ENCODE measurements around the gene SLC38A8. TPM values are rescaled to one million over a fixed set of nuclear protein-coding genes. Genes with fewer than 3 reads are reported as not detected.

SLC38A8 gene
- total and polyA plus RNA-seq, 11 donors: 0.29 to 25.3 (median 0.87) TPM; not detected in 3

GRCh38 chr16:83980794-83981193 is 61.8 kb downstream of the SLC38A8 start:
- H3K9me3 ChIP-seq: peaks cover 0 to 20% (median 0%) of the 10 kb centered on the region in 12 donors
- H3K4me1 ChIP-seq: peaks cover 0 to 8% (median 0%) of the 10 kb centered on the region in 12 donors
- no peak overlapping the region for H3K4me3 ChIP-seq
- DNase-seq (peak in 1 of 5 donors; percentile 10), ATAC-seq (no peak)
- intact Hi-C loops (cut with DNase I): no loop called here
- TF ChIP-seq POLR2A (IDR thresholded peaks at IDR 0.05): no peak
- TF ChIP-seq, protein P1, sequence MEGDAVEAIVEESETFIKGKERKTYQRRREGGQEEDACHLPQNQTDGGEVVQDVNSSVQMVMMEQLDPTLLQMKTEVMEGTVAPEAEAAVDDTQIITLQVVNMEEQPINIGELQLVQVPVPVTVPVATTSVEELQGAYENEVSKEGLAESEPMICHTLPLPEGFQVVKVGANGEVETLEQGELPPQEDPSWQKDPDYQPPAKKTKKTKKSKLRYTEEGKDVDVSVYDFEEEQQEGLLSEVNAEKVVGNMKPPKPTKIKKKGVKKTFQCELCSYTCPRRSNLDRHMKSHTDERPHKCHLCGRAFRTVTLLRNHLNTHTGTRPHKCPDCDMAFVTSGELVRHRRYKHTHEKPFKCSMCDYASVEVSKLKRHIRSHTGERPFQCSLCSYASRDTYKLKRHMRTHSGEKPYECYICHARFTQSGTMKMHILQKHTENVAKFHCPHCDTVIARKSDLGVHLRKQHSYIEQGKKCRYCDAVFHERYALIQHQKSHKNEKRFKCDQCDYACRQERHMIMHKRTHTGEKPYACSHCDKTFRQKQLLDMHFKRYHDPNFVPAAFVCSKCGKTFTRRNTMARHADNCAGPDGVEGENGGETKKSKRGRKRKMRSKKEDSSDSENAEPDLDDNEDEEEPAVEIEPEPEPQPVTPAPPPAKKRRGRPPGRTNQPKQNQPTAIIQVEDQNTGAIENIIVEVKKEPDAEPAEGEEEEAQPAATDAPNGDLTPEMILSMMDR (IDR thresholded peaks at IDR 0.05): no peak
- H3K27me3 ChIP-seq: peaks cover 0 to 2% (median 0%) of the 10 kb centered on the region in 9 donors
- H3K36me3 ChIP-seq: no peaks in the 10 kb centered on the region
- WGBS, 4 donors: 88 to 98% (median 95%) methylated on average over 2 of the region's 2 CpGs
- no peak overlapping the region for H3K27ac ChIP-seq

DNA sequence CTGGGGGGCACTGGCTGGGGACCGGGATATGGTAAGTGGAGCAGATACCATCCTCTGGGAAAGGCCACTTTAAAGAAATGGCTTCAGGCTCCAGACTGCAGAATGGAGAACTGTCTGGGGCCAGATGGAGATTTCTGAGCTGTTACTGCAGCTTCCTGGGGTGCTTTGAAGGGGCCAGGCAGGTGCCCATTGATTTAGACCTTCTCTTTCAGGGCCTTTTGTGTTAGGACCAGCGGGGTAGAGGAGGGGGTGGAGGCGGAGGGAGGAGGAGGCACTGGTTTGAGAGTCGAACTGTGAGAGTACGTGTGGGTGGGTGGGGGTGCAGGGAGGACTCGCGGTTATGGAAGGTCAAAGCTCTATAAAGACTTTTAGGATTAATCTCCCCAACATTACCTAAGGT is 63.2 kb downstream of the SLC38A8 start:
- Histone ChIP-seq H3K4me3 (no peak overlapping the region), H3K36me3 (no peaks in the 10 kb centered on the region), H3K4me1 (peaks cover 0 to 8% (median 0%) of the 10 kb centered on the region in 12 donors), H3K27ac (no peak overlapping the region), H3K27me3 (peaks cover 0 to 2% (median 0%) of the 10 kb centered on the region in 9 donors), H3K9me3 (peaks cover 0 to 20% (median 0%) of the 10 kb centered on the region in 12 donors)
- no peak for ATAC-seq
- peak in 1 of 5 donors; percentile 20 for DNase-seq
- intact Hi-C loops (cut with DNase I): loop anchor here in 1 of 10 donors (10.0 kb wide), 1 partner anchor 335 kb away; no protein-coding TSS in a partner anchor
- TF ChIP-seq POLR2A (IDR thresholded peaks at IDR 0.05): no peak
- TF ChIP-seq, protein P1 (IDR thresholded peaks at IDR 0.05): no peak
- WGBS, 4 donors: 92 to 97% (median 94%) methylated on average over 7 of the region's 7 CpGs

GRCh38 chr16:83978401-83978904 is 64.1 kb downstream of the SLC38A8 start:
- peaks cover 0 to 5% (median 0%) of the 10 kb centered on the region in 12 donors for H3K4me1 ChIP-seq
- H3K4me3 ChIP-seq: no peak overlapping the region
- TF ChIP-seq POLR2A (IDR thresholded peaks at IDR 0.05): no peak
- TF ChIP-seq, protein P1 (IDR thresholded peaks at IDR 0.05): no peak
- intact Hi-C loops (cut with DNase I): loop anchor here in 1 of 10 donors (10.0 kb wide), 1 partner anchor 336 kb away; no protein-coding TSS in a partner anchor
- 75 to 82% (median 77%) methylated on average over 5 of the region's 5 CpGs for WGBS, 4 donors
- no peak overlapping the region for H3K27ac ChIP-seq
- H3K27me3 ChIP-seq: peaks cover 0 to 2% (median 0%) of the 10 kb centered on the region in 9 donors
- H3K9me3 ChIP-seq: peaks cover 0 to 20% (median 0%) of the 10 kb centered on the region in 12 donors
- no peaks in the 10 kb centered on the region for H3K36me3 ChIP-seq
- no peak for ATAC-seq
- DNase-seq: no peak

GRCh38 chr16:83977056-83977815 is 65.4 kb downstream of the SLC38A8 start:
- Histone ChIP-seq H3K9me3 (peaks cover 0 to 19% (median 0%) of the 10 kb centered on the region in 12 donors), H3K4me1 (no peaks in the 10 kb centered on the region), H3K27ac (no peak overlapping the region), H3K27me3 (peaks cover 0 to 2% (median 0%) of the 10 kb centered on the region in 9 donors), H3K36me3 (no peaks in the 10 kb centered on the region), H3K4me3 (no peak overlapping the region)
- DNase-seq (peak in 1 of 5 donors; percentile 42), ATAC-seq (no peak)
- intact Hi-C loops (cut with DNase I): loop anchor here in 1 of 10 donors (10.0 kb wide), 1 partner anchor 338 kb away; no protein-coding TSS in a partner anchor
- 85 to 93% (median 90%) methylated on average over 6 of the region's 6 CpGs for WGBS, 4 donors
- TF ChIP-seq, protein P1 (IDR thresholded peaks at IDR 0.05): no peak
- no peak for TF ChIP-seq POLR2A (IDR thresholded peaks at IDR 0.05)
